Measurements from ENCODE around the gene SRXN1.

Gene SRXN1

GRCh38 chr20:675453-676314 lies 22.7 kb upstream of the SRXN1 start, which contains the start of gene SCRT2:
Gene SCRT2, minus strand, starts transcription at chr20:675802. Its CDS starts 201 bp downstream, at chr20:675601.
- DNase-seq (ENCODE audit: low read depth) = peak; percentile 43

GRCh38 chr20:675033-675452 lies 22.0 kb upstream of the SRXN1 start:
- no peak for DNase-seq (ENCODE audit: low read depth)

- no peak for DNase-seq (ENCODE audit: low read depth)
These were observed 20.6 kb upstream of the SRXN1 start for GRCh38 chr20:673603-674001.

- no peak for DNase-seq (ENCODE audit: low read depth)
These were observed 20.1 kb upstream of the SRXN1 start for GRCh38 chr20:672963-673602.

- DNase-seq (ENCODE audit: low read depth) = no peak
These were observed 18.4 kb upstream of the SRXN1 start for GRCh38 chr20:671252-672030.

GRCh38 chr20:669573-669972 lies 16.6 kb upstream of the SRXN1 start:
- no peak for DNase-seq (ENCODE audit: low read depth)

GRCh38 chr20:668638-669037 lies 15.6 kb upstream of the SRXN1 start:
- DNase-seq (ENCODE audit: low read depth) = no peak

GRCh38 chr20:668050-668449 lies 15.1 kb upstream of the SRXN1 start:
- DNase-seq (ENCODE audit: low read depth) = no peak

GRCh38 chr20:667351-668034 lies 14.5 kb upstream of the SRXN1 start:
- peak; percentile 46 for DNase-seq (ENCODE audit: low read depth)

GRCh38 chr20:666877-667276 lies 13.9 kb upstream of the SRXN1 start:
- no peak for DNase-seq (ENCODE audit: low read depth)

GRCh38 chr20:665276-665675 lies 12.3 kb upstream of the SRXN1 start:
- no peak for DNase-seq (ENCODE audit: low read depth)

GRCh38 chr20:664576-664975 lies 11.6 kb upstream of the SRXN1 start:
- DNase-seq (ENCODE audit: low read depth) = no peak

GRCh38 chr20:664151-664550 lies 11.2 kb upstream of the SRXN1 start:
- no peak for DNase-seq (ENCODE audit: low read depth)

GRCh38 chr20:663315-664090 lies 10.5 kb upstream of the SRXN1 start:
- no peak for DNase-seq (ENCODE audit: low read depth)

GRCh38 chr20:662277-663192 lies 9.5 kb upstream of the SRXN1 start:
- no peak for DNase-seq (ENCODE audit: low read depth)

- DNase-seq (ENCODE audit: low read depth) = no peak
These were observed 8.7 kb upstream of the SRXN1 start for GRCh38 chr20:661474-662270.

GRCh38 chr20:658731-659291 lies 5.8 kb upstream of the SRXN1 start:
- DNase-seq (ENCODE audit: low read depth) = no peak

GRCh38 chr20:658202-658601 lies 5.2 kb upstream of the SRXN1 start:
- no peak for DNase-seq (ENCODE audit: low read depth)

All from activated T-helper 9 cell treated with anti-CD3 and anti-CD28 coated beads, Interleukin-2, amount 50 U/mL, for 16 hours (primary cell).